ENCODE data around the gene BORCS6. TPM values are rescaled to one million over a fixed set of nuclear protein-coding genes. Genes with fewer than 3 reads are reported as not detected.

Gene BORCS6
- total RNA-seq, 1 donor from 2014 or later = 9.7 TPM

- Mint-ChIP-seq H3K27ac (ENCODE audit: unreplicated experiment) (peak overlapping the region; percentile 98), H3K27me3 (ENCODE audit: unreplicated experiment) (peaks cover 27% of the 10 kb centered on the region), H3K4me3 (ENCODE audit: unreplicated experiment) (peak overlapping the region; percentile 85), H3K4me1 (ENCODE audit: unreplicated experiment) (peaks cover 27% of the 10 kb centered on the region), H3K36me3 (ENCODE audit: low read depth, unreplicated experiment) (peaks cover 9% of the 10 kb centered on the region), H3K9me3 (ENCODE audit: unreplicated experiment) (no peaks in the 10 kb centered on the region)
- DNase-seq (ENCODE audit: low spot score) = no peak
- TF ChIP-seq, protein P1, sequence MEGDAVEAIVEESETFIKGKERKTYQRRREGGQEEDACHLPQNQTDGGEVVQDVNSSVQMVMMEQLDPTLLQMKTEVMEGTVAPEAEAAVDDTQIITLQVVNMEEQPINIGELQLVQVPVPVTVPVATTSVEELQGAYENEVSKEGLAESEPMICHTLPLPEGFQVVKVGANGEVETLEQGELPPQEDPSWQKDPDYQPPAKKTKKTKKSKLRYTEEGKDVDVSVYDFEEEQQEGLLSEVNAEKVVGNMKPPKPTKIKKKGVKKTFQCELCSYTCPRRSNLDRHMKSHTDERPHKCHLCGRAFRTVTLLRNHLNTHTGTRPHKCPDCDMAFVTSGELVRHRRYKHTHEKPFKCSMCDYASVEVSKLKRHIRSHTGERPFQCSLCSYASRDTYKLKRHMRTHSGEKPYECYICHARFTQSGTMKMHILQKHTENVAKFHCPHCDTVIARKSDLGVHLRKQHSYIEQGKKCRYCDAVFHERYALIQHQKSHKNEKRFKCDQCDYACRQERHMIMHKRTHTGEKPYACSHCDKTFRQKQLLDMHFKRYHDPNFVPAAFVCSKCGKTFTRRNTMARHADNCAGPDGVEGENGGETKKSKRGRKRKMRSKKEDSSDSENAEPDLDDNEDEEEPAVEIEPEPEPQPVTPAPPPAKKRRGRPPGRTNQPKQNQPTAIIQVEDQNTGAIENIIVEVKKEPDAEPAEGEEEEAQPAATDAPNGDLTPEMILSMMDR (IDR thresholded peaks at IDR 0.05; ENCODE audit: unreplicated experiment) = no peak
Observed at GRCh38 chr17:8153031-8153451, 36.9 kb downstream of the BORCS6 start.

DNA sequence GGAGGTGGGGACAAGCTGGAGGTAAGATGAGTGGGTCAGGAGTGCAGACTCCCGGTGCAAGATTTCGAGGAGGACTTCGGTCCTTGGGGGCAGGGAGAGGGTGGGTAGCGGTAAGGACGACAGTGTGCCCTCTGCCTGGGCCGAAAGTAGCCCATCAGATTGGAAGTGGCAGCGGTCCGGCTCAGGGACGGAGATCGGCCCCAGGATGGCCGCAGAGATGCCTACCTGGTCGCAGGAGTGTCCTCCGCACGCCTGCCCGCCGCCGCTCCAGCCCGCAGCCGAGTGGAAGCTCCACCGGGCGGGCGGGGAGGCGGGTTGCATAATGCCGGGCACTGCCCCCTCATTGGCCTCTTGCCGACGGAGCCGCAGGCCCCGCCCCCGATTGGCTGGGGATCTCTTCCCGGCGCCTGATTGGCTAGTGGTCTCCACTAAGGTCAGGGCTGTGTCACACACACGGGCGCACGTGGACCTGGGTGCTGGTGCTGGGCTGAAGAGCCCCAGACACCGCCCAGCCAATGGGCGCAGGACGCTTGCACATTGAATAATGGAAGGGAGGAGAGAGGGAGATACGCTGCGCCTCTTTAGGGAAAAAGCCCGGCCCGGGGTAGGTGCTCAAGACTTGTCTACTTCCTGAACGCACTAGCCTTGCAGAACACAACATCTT is 37.7 kb downstream of the BORCS6 start, which contains the start of gene PER1:
Gene PER1 (minus strand): TSS at position 293 of the 664 bp plus-strand sequence. CDS start 1,698 bp downstream, outside the sequence.
- peaks cover 27% of the 10 kb centered on the region for H3K4me1 Mint-ChIP-seq (ENCODE audit: unreplicated experiment)
- H3K4me3 Mint-ChIP-seq (ENCODE audit: unreplicated experiment) = peak within 1 kb of the TSS; percentile 97
- peak within 1 kb of the TSS; percentile 98 for H3K27ac Mint-ChIP-seq (ENCODE audit: unreplicated experiment)
- TF ChIP-seq, protein P1 (IDR thresholded peaks at IDR 0.05; ENCODE audit: unreplicated experiment) = no peak
- H3K36me3 Mint-ChIP-seq (ENCODE audit: low read depth, unreplicated experiment) = peaks cover 9% of the 10 kb centered on the region
- DNase-seq (ENCODE audit: low spot score) = peak; percentile 91
- peaks cover 29% of the 10 kb centered on the region for H3K27me3 Mint-ChIP-seq (ENCODE audit: unreplicated experiment)
- H3K9me3 Mint-ChIP-seq (ENCODE audit: unreplicated experiment) = no peaks in the 10 kb centered on the region

DNA sequence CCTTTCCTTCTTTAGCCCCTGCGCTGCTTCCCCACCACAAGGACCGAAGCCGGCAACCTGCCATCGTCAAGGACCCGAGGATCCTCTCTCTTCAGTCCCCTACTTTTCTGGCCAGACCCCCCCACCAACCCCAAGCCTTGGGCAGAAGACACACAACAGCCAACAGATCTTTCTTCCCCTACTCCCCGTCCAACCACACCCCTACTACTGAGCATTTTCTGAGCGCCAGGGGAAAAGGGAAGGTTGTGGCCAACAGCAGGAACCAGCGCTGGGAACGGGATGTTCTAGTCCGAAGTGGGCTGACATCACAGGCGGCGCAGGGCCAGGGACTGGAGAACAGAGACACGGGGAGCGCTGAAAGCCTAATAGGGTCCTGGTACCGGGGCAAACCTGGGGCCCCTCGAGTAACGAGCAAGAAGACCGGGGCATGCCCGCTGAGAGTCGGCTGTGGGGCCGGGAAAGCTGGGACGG is 38.3 kb downstream of the BORCS6 start:
- Mint-ChIP-seq H3K27ac (ENCODE audit: unreplicated experiment) (peak overlapping the region; percentile 97), H3K4me3 (ENCODE audit: unreplicated experiment) (peak overlapping the region; percentile 97), H3K27me3 (ENCODE audit: unreplicated experiment) (peaks cover 30% of the 10 kb centered on the region), H3K9me3 (ENCODE audit: unreplicated experiment) (no peaks in the 10 kb centered on the region), H3K36me3 (ENCODE audit: low read depth, unreplicated experiment) (peaks cover 14% of the 10 kb centered on the region), H3K4me1 (ENCODE audit: unreplicated experiment) (peaks cover 27% of the 10 kb centered on the region)
- TF ChIP-seq, protein P1 (IDR thresholded peaks at IDR 0.05; ENCODE audit: unreplicated experiment) = no peak
- peak; percentile 46 for DNase-seq (ENCODE audit: low spot score)

DNA sequence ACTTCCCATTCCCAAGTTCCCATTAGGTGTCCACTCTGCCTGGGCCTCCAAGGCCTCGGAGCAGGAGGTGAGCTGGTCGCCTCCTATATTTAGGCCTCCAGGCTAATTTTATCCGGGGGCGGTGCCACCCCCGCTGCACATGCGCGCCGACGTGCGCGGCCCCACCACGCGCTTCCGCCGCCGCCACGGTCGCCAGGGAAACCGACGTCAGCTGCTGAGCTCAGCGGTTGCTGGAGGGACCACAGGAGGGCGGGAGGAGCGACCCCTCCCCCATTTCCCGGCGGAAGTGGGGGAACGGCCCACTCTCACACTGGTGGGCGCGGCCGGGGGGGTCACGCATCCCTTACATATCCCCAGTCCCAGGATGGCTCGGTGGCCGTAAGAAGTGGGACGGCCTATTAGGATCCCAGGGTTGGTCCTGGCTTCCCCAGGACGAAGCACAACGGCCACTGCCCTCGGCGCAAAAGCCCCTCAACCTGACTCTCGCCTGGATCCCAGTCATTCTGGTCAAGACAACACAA is 38.8 kb downstream of the BORCS6 start:
- Mint-ChIP-seq H3K27ac (ENCODE audit: unreplicated experiment) (peak overlapping the region; percentile 97), H3K9me3 (ENCODE audit: unreplicated experiment) (no peaks in the 10 kb centered on the region), H3K36me3 (ENCODE audit: low read depth, unreplicated experiment) (peaks cover 19% of the 10 kb centered on the region), H3K4me1 (ENCODE audit: unreplicated experiment) (peaks cover 27% of the 10 kb centered on the region), H3K27me3 (ENCODE audit: unreplicated experiment) (peaks cover 32% of the 10 kb centered on the region), H3K4me3 (ENCODE audit: unreplicated experiment) (peak overlapping the region; percentile 97)
- TF ChIP-seq, protein P1 (IDR thresholded peaks at IDR 0.05; ENCODE audit: unreplicated experiment) = no peak
- DNase-seq (ENCODE audit: low spot score) = peak; percentile 77
